ENCODE results near the gene ERLEC1.

Gene ERLEC1

DNA sequence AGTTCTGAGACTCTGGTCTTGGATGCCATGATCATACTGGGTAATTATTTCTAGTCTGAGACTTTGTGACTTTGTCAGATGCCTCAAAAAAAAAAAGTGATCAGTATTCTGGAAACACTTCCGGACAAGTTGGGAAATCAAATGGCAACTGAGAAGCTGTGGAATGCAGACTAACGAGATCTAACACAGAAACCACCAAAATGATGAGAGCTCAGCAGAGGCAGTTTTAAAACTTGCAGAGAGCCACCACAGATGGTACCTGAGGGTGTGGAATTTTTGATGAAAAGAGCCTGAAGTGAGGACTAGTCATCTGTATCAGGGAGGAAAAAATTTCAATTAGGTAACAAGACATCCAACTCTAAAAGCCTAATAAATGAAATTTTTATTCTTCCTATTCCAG, 78.4 kb downstream of the ERLEC1 start:
- DNase-seq: no peak
- in situ Hi-C loops (cut with MboI; ENCODE audit: low pct_unique_long_range_greater_than_20kb, low sequenced_read_pairs): no loop called here

DNA sequence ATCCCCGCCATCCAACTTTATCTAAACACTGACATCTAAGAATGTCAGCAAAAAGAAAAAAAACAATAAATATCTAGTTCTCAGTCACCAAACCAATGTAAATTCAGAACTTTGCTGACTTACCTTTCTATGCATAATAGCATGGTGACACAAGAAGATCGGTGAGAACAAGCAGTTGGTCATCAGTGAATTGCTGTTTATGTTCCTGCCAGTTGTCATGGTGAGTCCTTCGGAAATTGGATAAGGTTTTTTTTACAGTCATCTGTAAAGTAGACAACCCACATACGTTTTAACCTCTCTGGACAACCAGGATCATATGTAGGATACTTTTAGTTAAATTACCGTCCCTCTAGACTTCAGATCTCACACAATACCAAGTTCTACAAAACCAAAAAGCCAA, 79.1 kb downstream of the ERLEC1 start:
- in situ Hi-C loops (cut with MboI; ENCODE audit: low pct_unique_long_range_greater_than_20kb, low sequenced_read_pairs): no loop called here
- DNase-seq: no peak

DNA sequence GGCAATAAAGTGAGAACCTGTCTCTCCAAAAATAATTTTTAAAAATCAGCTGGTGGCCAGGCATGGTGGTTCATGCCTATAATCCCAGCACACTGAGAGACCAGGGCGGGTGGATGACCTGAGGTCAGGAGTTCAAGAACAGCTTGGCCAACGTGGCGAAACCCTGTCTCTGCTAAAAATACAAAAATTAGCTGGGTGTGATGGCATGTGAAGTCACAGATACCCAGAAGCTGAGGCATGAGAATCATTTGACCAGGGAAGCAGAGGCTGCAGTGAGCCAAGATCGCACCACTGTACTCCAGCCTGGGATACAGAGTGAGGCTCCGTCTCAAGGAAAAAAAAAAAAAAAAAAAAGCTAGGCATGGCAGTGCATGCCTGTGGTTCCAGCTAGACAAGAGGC, 80.3 kb downstream of the ERLEC1 start:
- in situ Hi-C loops (cut with MboI; ENCODE audit: low pct_unique_long_range_greater_than_20kb, low sequenced_read_pairs): no loop called here
- DNase-seq: no peak

DNA sequence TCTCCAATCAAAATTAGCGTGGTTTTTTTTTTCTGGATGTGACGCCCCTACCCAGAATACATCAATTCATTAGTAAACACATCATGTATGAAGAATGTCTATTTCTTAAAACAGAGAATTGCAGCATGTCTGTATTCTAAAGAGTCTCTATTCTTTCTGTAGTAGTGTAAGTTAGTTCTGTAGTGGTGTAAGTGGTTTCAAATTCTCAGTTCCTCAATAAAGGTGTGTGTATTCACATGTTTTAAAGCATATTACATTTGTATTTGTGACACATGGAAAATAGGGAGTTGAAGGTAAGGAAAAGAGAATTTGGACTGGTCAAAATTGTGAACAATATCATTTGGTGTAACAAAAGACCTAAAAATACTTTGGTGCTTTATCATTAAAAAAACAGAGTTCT, 80.9 kb downstream of the ERLEC1 start:
- in situ Hi-C loops (cut with MboI; ENCODE audit: low pct_unique_long_range_greater_than_20kb, low sequenced_read_pairs): no loop called here

More for the DNA sequence above, 80.9 kb downstream of the ERLEC1 start:
- no peak for DNase-seq

All from KBM-7 (cell line).